Keratinocyte (primary cell): ENCODE data around the gene SMARCC1. TPM values are rescaled to one million over a fixed set of nuclear protein-coding genes. Genes with fewer than 3 reads are reported as not detected.

ENCODE experiments used
- DNase-seq: peaks from one replicate; pipeline ENCODE4 v3.0.0-alpha.2; 2011; ENCODE audit warnings: low read depth, missing footprints, low spot score
- FAIRE-seq: peaks from 2 replicates; lab custom pipeline; 2011; peaks lifted over from hg19 to GRCh38; lab: Jason Lieb, UNC
- H2AFZ ChIP-seq: 2 replicates; pipeline ENCODE4 v1.6.0; 2012; ENCODE audit warnings: low read length, control low read depth, inconsistent platforms; ENCODE audit not compliant: control insufficient read depth
- H3K27ac ChIP-seq: 2 replicates; pipeline ENCODE4 v1.5.1; 2011; ENCODE audit warnings: low read length; ENCODE audit not compliant: control insufficient read depth, insufficient read depth
- H3K27me3 ChIP-seq: 3 replicates; pipeline ENCODE4 v1.6.0; 2011; ENCODE audit warnings: low read length; ENCODE audit not compliant: control insufficient read depth, insufficient read depth; ENCODE audit errors: extremely low read depth
- H3K36me3 ChIP-seq, 2 experiments: 2 replicates in 1 of 2; 3 replicates in 1 of 2; pipeline ENCODE4 v1.5.1; 2011; ENCODE audit warnings: low read length in 2 of 2, mild to moderate bottlenecking in 1 of 2; ENCODE audit not compliant: control insufficient read depth in 2 of 2, insufficient read depth in 2 of 2; ENCODE audit errors: extremely low read depth in 1 of 2
- H3K4me1 ChIP-seq: 3 replicates; pipeline ENCODE4 v1.5.1; 2011; ENCODE audit warnings: low read length; ENCODE audit not compliant: control insufficient read depth, insufficient read depth; ENCODE audit errors: extremely low read depth
- H3K4me2 ChIP-seq: 3 replicates; pipeline ENCODE4 v1.6.0; 2011; ENCODE audit warnings: low read depth, low read length; ENCODE audit not compliant: control insufficient read depth, insufficient read depth; ENCODE audit errors: extremely low read depth
- H3K4me3 ChIP-seq, 3 experiments: fragments of 200-600 bp in 1 of 3; sonication (generic) in 1 of 3; 2 replicates in 2 of 3; 3 replicates in 1 of 3; pipeline ENCODE4 v1.5.1; 2011 to 2016; ENCODE audit warnings: low read length in 3 of 3, mild to moderate bottlenecking in 3 of 3, control low read depth in 2 of 3, inconsistent platforms in 1 of 3, low read depth in 1 of 3, mixed read lengths in 1 of 3, mixed run types in 1 of 3, moderate library complexity in 1 of 3; ENCODE audit not compliant: control insufficient read depth in 2 of 3, insufficient read depth in 2 of 3; ENCODE audit errors: extremely low read depth in 1 of 3
- H3K79me2 ChIP-seq: 2 replicates; pipeline ENCODE4 v1.6.0; 2012; ENCODE audit warnings: low read length; ENCODE audit not compliant: control insufficient read depth, insufficient read depth
- H3K9ac ChIP-seq: 3 replicates; pipeline ENCODE4 v1.6.0; 2011; ENCODE audit warnings: low read length; ENCODE audit not compliant: control insufficient read depth, insufficient read depth; ENCODE audit errors: extremely low read depth
- H3K9me1 ChIP-seq: 3 replicates; pipeline ENCODE4 v1.6.0; 2011; ENCODE audit warnings: low read length; ENCODE audit not compliant: control insufficient read depth, insufficient read depth; ENCODE audit errors: extremely low read depth
- H3K9me3 ChIP-seq: 2 replicates; pipeline ENCODE4 v1.5.1; 2012; ENCODE audit warnings: low read depth, low read length; ENCODE audit not compliant: control insufficient read depth
- H4K20me1 ChIP-seq: 3 replicates; pipeline ENCODE4 v1.6.0; 2011; ENCODE audit warnings: low read length; ENCODE audit not compliant: control insufficient read depth, insufficient read depth; ENCODE audit errors: extremely low read depth
- CTCF ChIP-seq, 3 experiments: IDR thresholded peaks in 1 of 3; conservative IDR thresholded peaks in 1 of 3; optimal IDR thresholded peaks in 1 of 3; 2 replicates in 2 of 3; 3 replicates in 1 of 3; pipeline versions ENCODE3 to v1.5.1; 2011; ENCODE audit warnings: low read length in 3 of 3, mild to moderate bottlenecking in 3 of 3, moderate library complexity in 2 of 3, control low read depth in 1 of 3, inconsistent platforms in 1 of 3; ENCODE audit not compliant: insufficient read depth in 2 of 3; ENCODE audit errors: extremely low read depth in 1 of 3
- EZH2 ChIP-seq: IDR thresholded peaks from one replicate; pipeline ENCODE4 v1.6.1; 2012; ENCODE audit warnings: inconsistent platforms, mild to moderate bottlenecking, low read length, moderate library complexity
- dilution Hi-C: fragments of 300-500 bp; cut with MboI; formaldehyde crosslinking; loops from one replicate; pipeline ENCODE4 v1.7.0; 2020; ENCODE audit warnings: low sequenced_read_pairs; ENCODE audit not compliant: extremely low pct_ligation_motif_present
- polyA plus RNA-seq, 5 experiments: library from polyadenylated mRNA; depleted of rRNA in 3 of 5; stranded (reverse) in 3 of 5; stranded (forward) in 1 of 5; unstranded in 1 of 5; fragments of >200 nt; gene quantifications; 1 replicate in 1 of 5; 2 replicates in 3 of 5; 3 replicates in 1 of 5; pipeline versions ENCODE4 v1.2.1 to v1.2.3, GENCODE V29; 2011 to 2012; ENCODE audit warnings: missing spikeins in 2 of 5, low read depth in 1 of 5, low replicate concordance in 1 of 5

Gene SMARCC1
- polyA plus RNA-seq, 1 donor (not counting 4 experiments of a cell fraction or from before 2014, with no cell fraction given): 39.7 TPM

- no peaks in the 10 kb centered on the region for H3K4me1 ChIP-seq
Observed at GRCh38 chr3:47817609-47818008, 35.9 kb upstream of the SMARCC1 start.

GRCh38 chr3:47813551-47814177 is 32.0 kb upstream of the SMARCC1 start:
- Histone ChIP-seq H3K36me3 (peaks cover 6 to 11% of the 10 kb centered on the region in 2 experiments), H3K9me1 (no peaks in the 10 kb centered on the region), H4K20me1 (no peaks in the 10 kb centered on the region), H3K9ac (no peak overlapping the region), H3K4me3 (no peak overlapping the region), H3K27me3 (no peaks in the 10 kb centered on the region), H3K79me2 (no peaks in the 10 kb centered on the region), H3K27ac (no peak overlapping the region), H3K4me1 (no peaks in the 10 kb centered on the region), H3K9me3 (no peaks in the 10 kb centered on the region), H3K4me2 (no peak overlapping the region), H2AFZ (no peak overlapping the region)
- no peak for TF ChIP-seq EZH2
- no peak for TF ChIP-seq CTCF (optimal IDR thresholded peaks at IDR 0.05 in 1 of 3, IDR thresholded peaks at IDR 0.05 in 1 of 3, conservative IDR thresholded peaks at IDR 0.05 in 1 of 3; ENCODE audit: extremely low read depth in 1 of 3, insufficient read depth in 2 of 3, low read length in 3 of 3)
- no peak for DNase-seq
- dilution Hi-C loops: no loop called here
- no peak for FAIRE-seq

More at GRCh38 chr3:47817609-47818008, 35.9 kb upstream of the SMARCC1 start:
- dilution Hi-C loops: no loop called here
- no peak overlapping the region for H3K4me2 ChIP-seq
- FAIRE-seq (no peak), DNase-seq (no peak)
- no peaks in the 10 kb centered on the region for H4K20me1 ChIP-seq
- no peaks in the 10 kb centered on the region for H3K79me2 ChIP-seq
- H3K4me3 ChIP-seq: no peak overlapping the region
- H3K9ac ChIP-seq: no peak overlapping the region
- no peaks in the 10 kb centered on the region for H3K9me3 ChIP-seq
- TF ChIP-seq EZH2 (no peak), CTCF (optimal IDR thresholded peaks at IDR 0.05 in 1 of 3, IDR thresholded peaks at IDR 0.05 in 1 of 3, conservative IDR thresholded peaks at IDR 0.05 in 1 of 3; ENCODE audit: extremely low read depth in 1 of 3, insufficient read depth in 2 of 3, low read length in 3 of 3) (no peak)
- no peaks in the 10 kb centered on the region for H3K27me3 ChIP-seq
- H2AFZ ChIP-seq: no peak overlapping the region
- H3K36me3 ChIP-seq: peaks cover 6 to 10% of the 10 kb centered on the region in 2 experiments
- no peak overlapping the region for H3K27ac ChIP-seq
- H3K9me1 ChIP-seq: no peaks in the 10 kb centered on the region
